HepG2 (cell line): ENCODE measurements around the gene NAT9. TPM values are rescaled to one million over a fixed set of nuclear protein-coding genes. Genes with fewer than 3 reads are reported as not detected.
A peak's percentile ranks its signal among the peaks of the same experiment; 100 is the strongest.

ENCODE experiments used
- AGO1 ChIP-seq: fragments of 200-400 bp; formaldehyde crosslinking; IDR thresholded peaks from 2 replicates; pipeline ENCODE4 v1.6.1; 2017; ENCODE audit warnings: mild to moderate bottlenecking, low read depth, low read length, moderate library complexity; ENCODE audit not compliant: poor library complexity, severe bottlenecking
- ATRX ChIP-seq: sonication (generic); formaldehyde crosslinking; IDR thresholded peaks from 2 replicates; pipeline ENCODE4 v1.4.0; 2020; ENCODE audit warnings: missing genetic modification reagents, borderline replicate concordance
- ELF4 ChIP-seq: sonication (generic); formaldehyde crosslinking; IDR thresholded peaks from 2 replicates; pipeline ENCODE4 v1.5.0; 2020; ENCODE audit warnings: missing genetic modification reagents, mild to moderate bottlenecking, moderate library complexity, borderline replicate concordance
- HNF1B ChIP-seq: sonication (generic); formaldehyde crosslinking; IDR thresholded peaks from 2 replicates; pipeline ENCODE4 v1.5.1; 2020; ENCODE audit warnings: mild to moderate bottlenecking, moderate library complexity, missing genetic modification reagents
- NKX3-1 ChIP-seq: sonication (generic); formaldehyde crosslinking; IDR thresholded peaks from 2 replicates; pipeline ENCODE4 v1.5.0; 2020; ENCODE audit warnings: missing genetic modification reagents
- PHB2 ChIP-seq: fragments of 450-650 bp; IDR thresholded peaks from 2 replicates; pipeline ENCODE4 v1.6.1; 2018; ENCODE audit not compliant: partially characterized antibody
- PHF5A ChIP-seq: IDR thresholded peaks from one replicate; pipeline ENCODE4 v1.6.1; 2018; ENCODE audit warnings: low read depth, missing genetic modification reagents; ENCODE audit not compliant: unreplicated experiment
- SP2 ChIP-seq: sonication (generic); formaldehyde crosslinking; IDR thresholded peaks from 2 replicates; pipeline ENCODE4 v1.5.1; 2020; ENCODE audit warnings: mild to moderate bottlenecking, missing genetic modification reagents
- TBX3 ChIP-seq: fragments of 450-650 bp; IDR thresholded peaks from 2 replicates; pipeline ENCODE4 v1.6.1; 2017; ENCODE audit warnings: antibody characterized with exemption, mild to moderate bottlenecking, inconsistent platforms, borderline replicate concordance
- USF2 ChIP-seq, 2 experiments: sonication (generic) in 1 of 2; formaldehyde crosslinking in 1 of 2; IDR thresholded peaks; 2 replicates each; pipeline versions ENCODE4 v1.5.1 to v1.6.1; 2011 to 2020; ENCODE audit warnings: borderline replicate concordance in 1 of 2, low read depth in 1 of 2, low read length in 1 of 2, mild to moderate bottlenecking in 1 of 2, missing genetic modification reagents in 1 of 2, moderate library complexity in 1 of 2
- ZBTB20 ChIP-seq: sonication (generic); formaldehyde crosslinking; IDR thresholded peaks from 2 replicates; pipeline ENCODE4 v1.8.1; 2023; ENCODE audit warnings: missing genetic modification reagents, low read depth, mild to moderate bottlenecking, borderline replicate concordance
- ZNF232 ChIP-seq: sonication (generic); formaldehyde crosslinking; IDR thresholded peaks from 2 replicates; pipeline ENCODE4 v1.4.0; 2020; ENCODE audit warnings: missing genetic modification reagents, borderline replicate concordance
- ZNF292 ChIP-seq: sonication (generic); formaldehyde crosslinking; IDR thresholded peaks from 2 replicates; pipeline ENCODE4 v1.8.1; 2022; ENCODE audit warnings: mild to moderate bottlenecking, low read depth, missing genetic modification reagents, borderline replicate concordance
- ZNF407 ChIP-seq: sonication (generic); formaldehyde crosslinking; IDR thresholded peaks from one replicate; pipeline ENCODE4 v1.5.1; 2020; ENCODE audit warnings: mild to moderate bottlenecking, missing genetic modification reagents; ENCODE audit errors: not compliant biosample characterization
- ZNF713 ChIP-seq: sonication (generic); formaldehyde crosslinking; IDR thresholded peaks from 2 replicates; pipeline ENCODE4 v1.4.0; 2020; ENCODE audit warnings: mild to moderate bottlenecking, missing genetic modification reagents
- ZNF720 ChIP-seq: sonication (generic); formaldehyde crosslinking; IDR thresholded peaks from 2 replicates; pipeline ENCODE4 v1.4.0; 2020; ENCODE audit warnings: missing genetic modification reagents
- ZNF776 ChIP-seq: sonication (generic); formaldehyde crosslinking; IDR thresholded peaks from 2 replicates; pipeline ENCODE4 v1.4.0; 2020; ENCODE audit warnings: mild to moderate bottlenecking, missing genetic modification reagents
- polyA plus RNA-seq, 8 experiments: library from polyadenylated mRNA; depleted of rRNA in 3 of 8; stranded (reverse) in 7 of 8; unstranded in 1 of 8; fragments of >200 nt; fragmentation: Illumina TruSeq in 4 of 8; extraction: Trizol in 4 of 8; gene quantifications; 2 replicates each; pipeline versions ENCODE4 v1.2.1 to v1.2.3, GENCODE V29; 2011 to 2016; ENCODE audit warnings: low read depth in 4 of 8, missing spikeins in 1 of 8, mixed read lengths in 1 of 8; ENCODE audit not compliant: insufficient read depth in 1 of 8
- total RNA-seq, 5 experiments: library from RNA; depleted of rRNA; stranded (reverse); fragments of >200 nt; fragmentation: Illumina TruSeq; extraction: Trizol; gene quantifications; 2 replicates each; pipeline ENCODE4 v1.2.3, GENCODE V29; 2016; ENCODE audit warnings: low read depth in 1 of 5

The NAT9 gene
- total and polyA plus RNA-seq, 2 of the 13 experiments (the other 11 are each of a cell fraction or from before 2014, with no cell fraction given) = 39.7 to 44.2 TPM

DNA sequence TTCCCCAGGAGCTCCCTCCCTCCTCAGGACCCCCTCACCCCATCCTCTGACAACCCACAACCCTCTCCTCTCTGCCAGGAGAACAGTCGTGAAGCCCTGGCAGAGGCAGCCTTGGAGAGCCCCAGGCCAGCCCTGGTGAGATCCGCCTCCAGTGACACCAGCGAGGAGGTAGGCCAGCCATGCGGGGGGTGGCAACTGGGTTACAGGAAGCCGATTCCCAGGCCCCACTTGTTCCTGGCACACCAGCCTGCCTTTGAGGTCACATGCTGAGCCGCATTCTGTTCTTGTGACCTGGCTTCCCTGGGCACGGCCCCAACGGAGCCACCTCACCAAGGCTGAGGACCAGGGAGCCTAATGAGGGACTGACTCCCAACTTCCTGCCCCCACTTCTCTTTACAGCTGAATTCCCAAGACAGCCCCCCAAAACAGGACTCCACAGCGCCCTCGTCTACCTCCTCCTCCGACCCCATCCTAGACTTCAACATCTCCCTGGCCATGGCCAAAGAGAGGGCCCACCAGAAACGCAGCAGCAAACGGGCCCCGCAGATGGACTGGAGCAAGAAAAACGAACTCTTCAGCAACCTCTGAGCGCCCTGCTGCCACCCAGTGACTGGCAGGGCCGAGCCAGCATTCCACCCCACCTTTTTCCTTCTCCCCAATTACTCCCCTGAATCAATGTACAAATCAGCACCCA lies 7.9 kb downstream of the NAT9 start (continued):
- TF ChIP-seq ELF4 (CRISPR knock-in tag) = no peak
- no peak for TF ChIP-seq ZBTB20
- no peak for TF ChIP-seq ZNF713 (CRISPR knock-in tag)
- TF ChIP-seq TBX3 = no peak
- TF ChIP-seq ZNF292 (CRISPR knock-in tag) = no peak
- peak; percentile 48; the same call in 1 of the 2 replicates for TF ChIP-seq HNF1B (CRISPR knock-in tag)
- no peak for TF ChIP-seq ZNF776
- no peak for TF ChIP-seq ATRX
- no peak for TF ChIP-seq ZNF232 (CRISPR knock-in tag)
- no peak for TF ChIP-seq USF2 (IDR thresholded peaks at IDR 0.05; ENCODE audit: low read depth, low read length)
- TF ChIP-seq USF2 (CRISPR knock-in tag; IDR thresholded peaks at IDR 0.05; ENCODE audit: borderline replicate concordance) = no peak
- no peak for TF ChIP-seq PHB2
- peak; percentile 81 for TF ChIP-seq AGO1
- TF ChIP-seq ZNF720 = no peak
- no peak for TF ChIP-seq NKX3-1
- TF ChIP-seq SP2 = peak; percentile 25; the same call in 1 of the 2 replicates
- TF ChIP-seq PHF5A (CRISPR knock-in tag) = no peak
- TF ChIP-seq ZNF407 = no peak
